ENCODE measurements around the gene FANCD2.

FANCD2 gene

DNA sequence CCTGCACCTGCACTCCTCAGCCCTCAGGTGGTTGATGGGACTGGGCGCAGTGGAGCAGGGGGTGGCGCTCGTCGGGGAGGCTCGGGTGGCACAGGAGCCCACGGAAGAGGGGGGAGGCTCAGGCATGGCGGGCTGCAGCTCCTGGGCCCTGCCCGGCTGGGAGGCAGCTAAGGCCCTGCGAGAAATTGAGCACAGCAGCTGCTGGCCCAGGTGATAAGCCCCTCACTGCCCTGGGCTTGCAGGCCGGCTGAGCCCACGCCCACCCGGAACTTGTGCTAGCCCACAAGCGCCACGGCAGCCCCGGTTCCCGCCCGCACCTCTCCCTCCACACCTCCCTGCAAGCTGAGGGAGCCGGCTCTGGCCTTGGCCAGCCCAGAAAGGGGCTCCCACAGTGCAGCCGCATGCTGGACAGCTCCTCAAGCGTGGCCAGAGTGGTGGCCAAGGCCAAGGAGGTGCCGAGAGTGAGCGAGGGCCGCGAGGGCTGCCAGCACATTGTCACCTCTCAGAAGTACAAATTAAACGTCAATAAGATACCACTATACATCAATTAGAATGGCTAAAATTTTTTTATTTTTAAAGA lies 110.3 kb downstream of the FANCD2 start:
- H3K4me3 ChIP-seq (ENCODE audit: low read depth, low read length), result no peak overlapping the region
- TF ChIP-seq, protein P1, sequence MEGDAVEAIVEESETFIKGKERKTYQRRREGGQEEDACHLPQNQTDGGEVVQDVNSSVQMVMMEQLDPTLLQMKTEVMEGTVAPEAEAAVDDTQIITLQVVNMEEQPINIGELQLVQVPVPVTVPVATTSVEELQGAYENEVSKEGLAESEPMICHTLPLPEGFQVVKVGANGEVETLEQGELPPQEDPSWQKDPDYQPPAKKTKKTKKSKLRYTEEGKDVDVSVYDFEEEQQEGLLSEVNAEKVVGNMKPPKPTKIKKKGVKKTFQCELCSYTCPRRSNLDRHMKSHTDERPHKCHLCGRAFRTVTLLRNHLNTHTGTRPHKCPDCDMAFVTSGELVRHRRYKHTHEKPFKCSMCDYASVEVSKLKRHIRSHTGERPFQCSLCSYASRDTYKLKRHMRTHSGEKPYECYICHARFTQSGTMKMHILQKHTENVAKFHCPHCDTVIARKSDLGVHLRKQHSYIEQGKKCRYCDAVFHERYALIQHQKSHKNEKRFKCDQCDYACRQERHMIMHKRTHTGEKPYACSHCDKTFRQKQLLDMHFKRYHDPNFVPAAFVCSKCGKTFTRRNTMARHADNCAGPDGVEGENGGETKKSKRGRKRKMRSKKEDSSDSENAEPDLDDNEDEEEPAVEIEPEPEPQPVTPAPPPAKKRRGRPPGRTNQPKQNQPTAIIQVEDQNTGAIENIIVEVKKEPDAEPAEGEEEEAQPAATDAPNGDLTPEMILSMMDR (IDR thresholded peaks at IDR 0.05; ENCODE audit: borderline replicate concordance, insufficient read depth, low read depth, low read length), result no peak

DNA sequence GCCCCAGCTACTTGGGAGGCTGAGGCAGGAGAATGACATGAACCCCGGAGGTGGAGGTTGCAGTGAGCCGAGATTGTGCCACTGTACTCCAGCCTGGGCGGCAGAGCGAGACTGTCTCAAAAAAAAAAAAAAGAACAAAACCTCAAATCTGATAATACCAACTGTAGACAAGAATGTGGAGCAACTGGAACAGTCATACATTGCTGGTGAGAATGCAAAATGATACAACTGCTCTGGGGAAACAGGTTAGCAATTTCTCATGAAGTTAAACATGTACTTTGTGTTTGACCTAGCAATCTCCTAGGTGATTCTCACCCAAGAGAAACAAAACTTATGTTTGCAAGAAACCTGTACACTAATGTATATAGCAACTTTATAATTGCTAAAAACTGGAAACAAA lies 110.9 kb downstream of the FANCD2 start:
- no peak overlapping the region for H3K4me3 ChIP-seq (ENCODE audit: low read depth, low read length)
- TF ChIP-seq, protein P1 (IDR thresholded peaks at IDR 0.05; ENCODE audit: borderline replicate concordance, insufficient read depth, low read depth, low read length), result no peak

- TF ChIP-seq, protein P1 (IDR thresholded peaks at IDR 0.05; ENCODE audit: borderline replicate concordance, insufficient read depth, low read depth, low read length), result no peak
- H3K4me3 ChIP-seq (ENCODE audit: low read depth, low read length), result no peak overlapping the region
Observed at GRCh38 chr3:10140996-10141546, 114.8 kb downstream of the FANCD2 start.

- peak overlapping the region; percentile 85 for H3K4me3 ChIP-seq (ENCODE audit: low read depth, low read length)
- TF ChIP-seq, protein P1 (IDR thresholded peaks at IDR 0.05; ENCODE audit: borderline replicate concordance, insufficient read depth, low read depth, low read length), result no peak
Observed at GRCh38 chr3:10142707-10143560, 116.7 kb downstream of the FANCD2 start.

GRCh38 chr3:10145685-10146084 lies 119.4 kb downstream of the FANCD2 start:
- TF ChIP-seq, protein P1 (IDR thresholded peaks at IDR 0.05; ENCODE audit: borderline replicate concordance, insufficient read depth, low read depth, low read length), result no peak
- H3K4me3 ChIP-seq (ENCODE audit: low read depth, low read length), result no peak overlapping the region

DNA sequence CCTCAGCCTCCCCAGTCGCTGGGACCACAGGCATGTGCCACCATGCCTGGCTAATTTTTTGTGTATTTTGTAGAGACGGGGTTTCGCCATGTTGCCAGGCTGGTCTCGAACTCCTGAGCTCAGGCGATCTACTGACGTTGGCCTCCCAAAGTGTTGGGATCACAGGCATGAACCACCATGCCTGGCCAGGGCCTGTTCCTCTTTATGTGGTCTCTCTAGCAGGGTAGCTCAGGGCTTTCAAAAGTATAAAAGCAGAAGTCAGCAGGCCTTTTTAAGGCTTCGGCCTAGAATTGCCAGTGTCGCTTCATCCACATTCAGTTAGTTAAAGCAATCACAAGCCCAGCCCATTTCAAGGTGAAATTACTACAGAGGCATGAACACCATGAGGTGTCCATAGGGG lies 123.0 kb downstream of the FANCD2 start:
- H3K4me3 ChIP-seq (ENCODE audit: low read depth, low read length), result no peak overlapping the region
- TF ChIP-seq, protein P1 (IDR thresholded peaks at IDR 0.05; ENCODE audit: borderline replicate concordance, insufficient read depth, low read depth, low read length), result no peak
